IPS-18a (cell line): Measurements from ENCODE around the gene PPRC1.

Experiments used
- H3K27ac ChIP-seq: one replicate; pipeline ENCODE4 v1.5.1; 2013; ENCODE audit warnings: low read length
- H3K27me3 ChIP-seq: one replicate; pipeline ENCODE4 v1.6.1; 2013; ENCODE audit warnings: mild to moderate bottlenecking, low read length; ENCODE audit not compliant: control insufficient read depth, insufficient read depth
- H3K36me3 ChIP-seq: one replicate; pipeline ENCODE4 v1.6.1; 2013; ENCODE audit warnings: low read depth, low read length; ENCODE audit not compliant: control insufficient read depth
- H3K4me1 ChIP-seq: one replicate; pipeline ENCODE4 v1.6.1; 2013; ENCODE audit warnings: low read depth, low read length; ENCODE audit not compliant: control insufficient read depth
- H3K4me3 ChIP-seq: one replicate; pipeline ENCODE4 v1.5.1; 2013; ENCODE audit warnings: low read length
- H3K9ac ChIP-seq: one replicate; pipeline ENCODE4 v1.6.1; 2013; ENCODE audit warnings: mild to moderate bottlenecking, low read length, moderate library complexity
- H3K9me3 ChIP-seq: one replicate; pipeline ENCODE4 v1.6.1; 2013; ENCODE audit warnings: low read depth, low read length; ENCODE audit not compliant: control insufficient read depth

The PPRC1 gene, protein sequence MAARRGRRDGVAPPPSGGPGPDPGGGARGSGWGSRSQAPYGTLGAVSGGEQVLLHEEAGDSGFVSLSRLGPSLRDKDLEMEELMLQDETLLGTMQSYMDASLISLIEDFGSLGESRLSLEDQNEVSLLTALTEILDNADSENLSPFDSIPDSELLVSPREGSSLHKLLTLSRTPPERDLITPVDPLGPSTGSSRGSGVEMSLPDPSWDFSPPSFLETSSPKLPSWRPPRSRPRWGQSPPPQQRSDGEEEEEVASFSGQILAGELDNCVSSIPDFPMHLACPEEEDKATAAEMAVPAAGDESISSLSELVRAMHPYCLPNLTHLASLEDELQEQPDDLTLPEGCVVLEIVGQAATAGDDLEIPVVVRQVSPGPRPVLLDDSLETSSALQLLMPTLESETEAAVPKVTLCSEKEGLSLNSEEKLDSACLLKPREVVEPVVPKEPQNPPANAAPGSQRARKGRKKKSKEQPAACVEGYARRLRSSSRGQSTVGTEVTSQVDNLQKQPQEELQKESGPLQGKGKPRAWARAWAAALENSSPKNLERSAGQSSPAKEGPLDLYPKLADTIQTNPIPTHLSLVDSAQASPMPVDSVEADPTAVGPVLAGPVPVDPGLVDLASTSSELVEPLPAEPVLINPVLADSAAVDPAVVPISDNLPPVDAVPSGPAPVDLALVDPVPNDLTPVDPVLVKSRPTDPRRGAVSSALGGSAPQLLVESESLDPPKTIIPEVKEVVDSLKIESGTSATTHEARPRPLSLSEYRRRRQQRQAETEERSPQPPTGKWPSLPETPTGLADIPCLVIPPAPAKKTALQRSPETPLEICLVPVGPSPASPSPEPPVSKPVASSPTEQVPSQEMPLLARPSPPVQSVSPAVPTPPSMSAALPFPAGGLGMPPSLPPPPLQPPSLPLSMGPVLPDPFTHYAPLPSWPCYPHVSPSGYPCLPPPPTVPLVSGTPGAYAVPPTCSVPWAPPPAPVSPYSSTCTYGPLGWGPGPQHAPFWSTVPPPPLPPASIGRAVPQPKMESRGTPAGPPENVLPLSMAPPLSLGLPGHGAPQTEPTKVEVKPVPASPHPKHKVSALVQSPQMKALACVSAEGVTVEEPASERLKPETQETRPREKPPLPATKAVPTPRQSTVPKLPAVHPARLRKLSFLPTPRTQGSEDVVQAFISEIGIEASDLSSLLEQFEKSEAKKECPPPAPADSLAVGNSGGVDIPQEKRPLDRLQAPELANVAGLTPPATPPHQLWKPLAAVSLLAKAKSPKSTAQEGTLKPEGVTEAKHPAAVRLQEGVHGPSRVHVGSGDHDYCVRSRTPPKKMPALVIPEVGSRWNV (N-terminal part only)

DNA sequence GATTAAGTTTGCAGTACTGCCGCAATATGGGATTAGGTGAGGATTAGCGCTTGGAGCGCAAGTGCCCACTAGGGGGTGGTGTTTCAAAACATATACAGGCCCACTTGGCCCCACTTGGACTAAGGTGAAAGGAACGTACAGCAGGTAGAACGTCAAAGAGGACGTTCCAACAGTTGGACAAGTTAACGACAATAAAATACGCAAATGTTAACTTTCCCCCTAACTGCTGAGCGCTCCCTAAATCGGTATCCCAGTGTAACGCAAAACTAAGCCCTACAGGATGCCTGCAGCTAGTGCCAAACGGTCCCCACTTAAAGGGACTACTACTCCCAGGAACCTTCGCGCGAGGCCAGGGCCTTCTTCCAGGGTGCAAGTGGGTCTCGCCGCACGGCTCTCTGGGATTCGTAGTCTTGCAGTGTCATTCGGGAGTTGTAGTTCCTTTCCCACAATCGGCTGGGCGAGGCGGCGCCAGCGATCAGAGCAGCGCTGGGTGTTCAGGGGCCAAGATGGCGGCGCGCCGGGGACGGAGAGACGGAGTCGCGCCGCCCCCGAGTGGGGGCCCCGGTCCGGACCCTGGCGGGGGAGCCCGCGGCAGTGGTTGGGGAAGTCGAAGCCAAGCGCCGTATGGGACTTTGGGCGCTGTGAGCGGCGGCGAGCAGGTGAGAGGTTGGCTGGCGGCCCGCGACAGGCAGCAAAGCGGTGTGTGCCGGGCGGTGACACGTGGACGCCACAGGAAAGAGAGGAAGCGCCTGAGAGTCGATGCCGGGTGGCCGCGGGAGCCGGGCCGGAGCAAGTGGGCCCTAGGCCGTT is at the start of gene PPRC1:
PPRC1 (plus strand) TSS at position 478 of the 810 bp plus-strand sequence; CDS start at position 507, 29 bp downstream.
- Histone ChIP-seq H3K27ac (peak within 1 kb of the TSS; percentile 75), H3K4me3 (peak within 1 kb of the TSS; percentile 87), H3K27me3 (no peaks in the 10 kb centered on the region), H3K36me3 (peaks cover 5% of the 10 kb centered on the region), H3K4me1 (peaks cover 12% of the 10 kb centered on the region), H3K9me3 (no peaks in the 10 kb centered on the region), H3K9ac (peak within 1 kb of the TSS; percentile 99)

DNA sequence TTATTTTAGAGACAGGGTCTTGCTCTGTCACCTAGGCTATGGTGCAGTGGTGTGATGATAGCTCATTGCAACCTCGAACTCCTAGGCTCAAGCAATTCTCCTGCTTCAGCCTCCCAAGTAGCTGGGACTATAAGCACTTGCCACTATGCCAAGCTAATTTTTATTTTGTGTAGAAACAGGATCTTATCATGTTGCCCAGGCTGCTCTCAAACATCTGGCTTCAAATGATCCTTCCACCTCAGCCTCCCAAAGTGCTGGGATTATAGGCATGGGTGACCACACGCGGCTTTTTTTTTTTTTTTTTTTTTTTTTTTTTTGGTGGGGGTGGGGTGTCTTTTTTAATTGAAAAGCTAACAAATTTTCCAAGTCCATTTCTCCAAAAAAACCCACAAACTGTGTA is 49.3 kb upstream of the PPRC1 start:
- Histone ChIP-seq H3K9ac (no peak overlapping the region), H3K27ac (no peak overlapping the region), H3K4me1 (no peaks in the 10 kb centered on the region), H3K36me3 (no peaks in the 10 kb centered on the region), H3K27me3 (no peaks in the 10 kb centered on the region), H3K9me3 (no peaks in the 10 kb centered on the region), H3K4me3 (no peak overlapping the region)

DNA sequence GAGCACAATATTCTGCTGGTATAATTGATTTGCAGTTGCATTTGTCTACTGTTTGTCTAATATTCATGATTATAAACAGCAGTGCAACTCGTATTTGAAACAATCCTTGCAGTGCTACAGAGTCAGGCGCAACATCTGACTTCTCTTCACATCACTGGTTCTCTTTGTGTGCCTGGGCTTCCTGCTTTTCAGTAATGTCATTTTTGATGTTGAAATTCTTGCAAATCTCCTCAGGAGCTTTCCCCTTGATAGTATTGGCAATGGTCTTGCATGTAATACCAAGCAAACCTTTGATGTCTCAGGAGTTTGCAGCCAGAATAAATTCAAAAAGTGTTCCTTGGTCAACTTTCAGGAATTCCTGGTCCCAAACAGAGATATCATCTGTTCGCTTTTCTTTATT is 47.5 kb upstream of the PPRC1 start:
- Histone ChIP-seq H3K36me3 (no peaks in the 10 kb centered on the region), H3K27me3 (no peaks in the 10 kb centered on the region), H3K27ac (no peak overlapping the region), H3K4me1 (no peaks in the 10 kb centered on the region), H3K4me3 (no peak overlapping the region), H3K9ac (no peak overlapping the region), H3K9me3 (no peaks in the 10 kb centered on the region)

DNA sequence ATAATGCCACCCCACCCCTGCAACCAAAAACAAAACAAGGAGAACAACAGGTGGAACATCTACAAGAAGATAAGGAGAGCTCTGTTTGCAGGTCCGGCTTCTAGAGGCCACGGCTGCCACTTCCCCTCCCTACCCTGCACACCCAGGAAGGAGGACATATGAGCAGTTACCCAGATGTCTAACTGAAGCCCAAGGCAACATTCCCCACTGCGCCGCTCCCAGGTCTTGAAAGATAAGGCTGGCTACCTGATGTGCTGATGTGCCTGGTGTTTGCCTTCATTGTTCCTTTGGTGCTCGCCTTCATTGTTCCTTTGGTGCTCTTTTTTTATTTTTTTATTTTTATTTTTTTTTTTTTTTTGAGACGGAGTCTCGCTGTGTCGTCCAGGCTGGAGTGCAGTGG is 46.6 kb upstream of the PPRC1 start:
- Histone ChIP-seq H3K4me3 (no peak overlapping the region), H3K9ac (no peak overlapping the region), H3K27me3 (no peaks in the 10 kb centered on the region), H3K9me3 (no peaks in the 10 kb centered on the region), H3K36me3 (no peaks in the 10 kb centered on the region), H3K27ac (no peak overlapping the region), H3K4me1 (no peaks in the 10 kb centered on the region)

DNA sequence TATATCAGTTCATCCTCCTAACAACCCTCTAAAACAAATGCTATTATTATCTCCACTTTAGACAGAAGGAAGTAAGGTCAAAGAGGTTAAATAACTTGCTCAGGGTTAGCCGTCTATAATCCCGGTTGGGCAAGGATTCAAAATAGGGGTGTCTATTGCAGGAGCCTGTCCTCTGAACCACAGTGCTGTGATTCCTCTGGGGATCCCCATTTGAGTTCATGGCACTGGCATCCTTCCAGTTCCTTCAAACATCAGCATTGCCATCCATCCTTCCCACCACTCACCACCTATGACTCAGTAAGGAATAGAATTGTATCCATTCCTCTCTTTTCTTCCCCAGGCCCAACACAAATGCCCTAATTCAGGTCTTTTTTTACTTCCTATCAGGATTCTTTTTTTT is 42.1 kb upstream of the PPRC1 start:
- no peaks in the 10 kb centered on the region for H3K27me3 ChIP-seq
- H3K36me3 ChIP-seq = no peaks in the 10 kb centered on the region
- no peaks in the 10 kb centered on the region for H3K9me3 ChIP-seq
- H3K4me3 ChIP-seq = no peak overlapping the region
- no peak overlapping the region for H3K9ac ChIP-seq
- no peak overlapping the region for H3K27ac ChIP-seq
- H3K4me1 ChIP-seq = no peaks in the 10 kb centered on the region

DNA sequence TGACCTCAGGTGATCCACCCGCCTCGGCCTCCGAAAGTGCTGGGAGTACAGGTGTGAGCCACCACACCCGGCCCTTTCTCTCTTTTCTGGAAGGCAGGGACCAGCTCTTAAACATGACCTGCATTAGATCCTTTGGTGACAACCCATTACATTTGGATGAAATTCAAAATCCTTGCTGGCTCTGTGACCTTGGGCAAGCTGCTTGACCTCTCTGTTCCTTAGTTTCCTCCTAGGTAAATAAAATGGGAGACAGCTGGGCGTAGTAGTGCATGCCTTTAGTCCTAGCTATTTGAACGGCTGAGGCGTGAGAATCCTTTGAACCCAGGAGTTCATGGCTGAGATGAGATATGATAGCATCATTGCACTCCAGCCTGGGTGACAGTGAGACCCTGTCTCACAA is 36.4 kb upstream of the PPRC1 start:
- H3K27ac ChIP-seq = no peak overlapping the region
- H3K4me3 ChIP-seq = no peak overlapping the region
- no peaks in the 10 kb centered on the region for H3K27me3 ChIP-seq
- no peaks in the 10 kb centered on the region for H3K9me3 ChIP-seq
- H3K9ac ChIP-seq = no peak overlapping the region
- H3K4me1 ChIP-seq = no peaks in the 10 kb centered on the region
- peaks cover 6% of the 10 kb centered on the region for H3K36me3 ChIP-seq

DNA sequence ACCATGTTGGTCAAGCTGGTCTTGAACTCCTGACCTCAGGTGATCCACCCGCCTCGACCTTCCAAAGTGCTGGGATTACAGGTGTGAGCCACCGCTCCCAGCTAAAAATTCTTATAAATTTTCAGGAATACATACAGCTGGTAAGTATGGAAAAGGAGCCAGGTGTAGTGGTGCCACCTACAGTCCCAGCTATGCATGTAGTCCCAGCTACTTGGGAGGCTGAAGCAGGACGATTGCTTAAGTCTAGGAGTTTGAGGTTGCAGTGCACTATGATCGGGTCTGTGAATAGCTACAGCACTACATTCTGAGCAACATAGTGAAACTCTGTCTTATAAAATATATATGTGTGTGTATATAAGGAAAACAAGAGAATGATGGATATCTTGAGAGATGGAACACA is 31.7 kb upstream of the PPRC1 start:
- no peak overlapping the region for H3K27ac ChIP-seq
- H3K36me3 ChIP-seq = peaks cover 18% of the 10 kb centered on the region

DNA sequence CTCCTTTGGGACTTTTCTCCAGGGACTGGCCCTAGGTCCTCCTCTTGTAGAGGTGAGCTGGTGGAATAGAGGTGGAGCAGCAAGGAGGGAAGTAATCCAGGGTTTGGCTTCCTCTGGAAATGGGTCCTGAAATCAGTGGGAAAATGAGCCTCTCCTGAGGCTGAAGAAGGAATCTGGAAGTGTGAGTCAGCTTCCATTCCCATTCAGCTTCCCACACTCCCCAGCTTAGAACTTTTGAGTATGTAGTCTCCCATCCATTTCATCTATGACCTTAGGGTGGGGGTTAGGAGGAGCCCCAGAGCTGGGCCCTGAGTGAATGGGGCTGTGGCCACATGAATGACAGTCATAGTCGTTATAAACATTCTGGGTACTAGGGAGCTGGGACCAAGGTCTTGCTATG is 30.4 kb upstream of the PPRC1 start:
- Histone ChIP-seq H3K4me3 (no peak overlapping the region), H3K9me3 (no peaks in the 10 kb centered on the region), H3K27ac (no peak overlapping the region), H3K9ac (no peak overlapping the region), H3K36me3 (peaks cover 26% of the 10 kb centered on the region), H3K27me3 (no peaks in the 10 kb centered on the region), H3K4me1 (no peaks in the 10 kb centered on the region)

More for the DNA sequence above, 31.7 kb upstream of the PPRC1 start:
- no peaks in the 10 kb centered on the region for H3K4me1 ChIP-seq
- no peak overlapping the region for H3K9ac ChIP-seq
- no peak overlapping the region for H3K4me3 ChIP-seq
- no peaks in the 10 kb centered on the region for H3K9me3 ChIP-seq
- no peaks in the 10 kb centered on the region for H3K27me3 ChIP-seq

DNA sequence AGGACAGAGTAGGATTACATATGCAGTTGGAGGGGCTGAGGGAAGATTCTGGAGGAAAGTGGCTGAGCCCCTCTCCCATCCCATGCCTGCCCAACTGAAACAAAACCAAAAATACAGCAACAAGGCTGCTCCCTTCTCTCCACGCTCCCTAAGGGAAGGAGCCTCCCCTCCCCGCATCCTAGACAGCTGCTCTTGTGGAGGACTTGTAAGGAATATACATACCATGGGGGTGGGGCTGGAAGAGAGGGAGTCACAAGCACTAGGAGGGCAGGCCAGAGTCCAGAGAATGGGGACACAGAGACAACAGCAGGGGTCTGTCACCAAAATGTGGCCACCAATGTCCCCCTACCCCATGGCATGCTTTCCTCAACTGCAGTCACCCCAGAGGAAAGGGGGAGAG is 25.8 kb upstream of the PPRC1 start:
- Histone ChIP-seq H3K4me1 (no peaks in the 10 kb centered on the region), H3K9ac (no peak overlapping the region), H3K36me3 (peaks cover 62% of the 10 kb centered on the region), H3K27me3 (no peaks in the 10 kb centered on the region), H3K9me3 (no peaks in the 10 kb centered on the region), H3K27ac (no peak overlapping the region), H3K4me3 (no peak overlapping the region)

DNA sequence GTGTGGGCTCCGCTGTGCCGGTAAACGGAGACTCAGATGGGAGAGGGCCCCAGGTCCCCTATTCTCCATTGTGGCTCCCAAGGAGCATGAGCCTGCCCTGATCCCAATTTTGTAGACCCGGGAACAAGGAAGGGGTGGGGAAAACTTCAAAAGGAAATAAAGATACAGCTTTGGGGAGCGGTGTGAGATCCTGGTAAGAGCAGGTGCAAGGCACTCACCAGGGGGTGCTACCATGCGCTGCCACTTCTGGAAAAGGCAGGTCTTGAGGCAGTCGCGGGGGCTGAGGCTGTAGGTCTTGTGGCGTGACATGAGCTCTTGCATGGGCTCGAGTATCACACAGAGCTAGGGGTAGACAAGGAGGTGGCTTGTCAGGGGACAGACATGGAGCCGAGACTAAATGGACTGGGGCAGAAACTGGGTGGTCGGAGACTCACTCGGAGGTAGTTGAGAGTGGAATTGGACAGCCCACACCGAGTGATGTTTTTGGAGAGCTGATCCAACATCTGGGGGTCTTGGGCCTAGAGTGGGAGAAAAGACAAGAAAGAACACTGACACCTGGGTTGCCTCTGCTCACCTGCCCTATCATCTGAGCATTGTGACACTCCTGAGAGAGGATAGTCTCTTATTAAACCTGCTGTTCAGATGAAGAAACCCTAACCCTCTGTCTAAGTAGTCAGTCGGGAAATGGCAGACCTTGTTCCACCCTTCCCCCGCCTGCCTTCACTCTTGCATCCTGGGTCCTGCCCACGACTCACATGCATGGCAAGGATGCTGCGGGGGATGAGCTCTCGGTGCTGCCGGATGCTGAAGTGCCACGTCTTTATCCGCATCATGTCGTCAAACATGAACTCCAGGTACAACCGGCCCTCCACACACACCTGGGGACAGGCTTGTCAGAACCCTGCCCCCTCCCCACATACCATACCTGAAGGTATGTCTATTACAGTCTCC is 23.4 kb upstream of the PPRC1 start:
- Histone ChIP-seq H3K9ac (no peak overlapping the region), H3K4me1 (peaks cover 11% of the 10 kb centered on the region), H3K27me3 (no peaks in the 10 kb centered on the region), H3K27ac (no peak overlapping the region), H3K36me3 (peaks cover 59% of the 10 kb centered on the region), H3K9me3 (no peaks in the 10 kb centered on the region), H3K4me3 (no peak overlapping the region)
